Activated CD8-positive, alpha-beta memory T cell treated with anti-CD3 and anti-CD28 coated beads, Interleukin-2, amount 50 U/mL, for 1 hour (primary cell): ENCODE measurements around the gene ALDH5A1.

ENCODE experiments used
- DNase-seq: peaks from one replicate; pipeline ENCODE4 v3.0.0-alpha.2; 2020; ENCODE audit errors: extremely low read depth

ALDH5A1 gene

GRCh38 chr6:24494821-24495795 lies at the start of gene ALDH5A1:
Gene ALDH5A1, plus strand, starts transcription at chr6:24494969. Its CDS starts 28 bp downstream, at chr6:24494997.
- peak; percentile 28 for DNase-seq

GRCh38 chr6:24445704-24446103 lies 49.1 kb upstream of the ALDH5A1 start:
- no peak for DNase-seq

- no peak for DNase-seq
Measured at GRCh38 chr6:24446670-24447069, 48.1 kb upstream of the ALDH5A1 start.

- no peak for DNase-seq
Measured at GRCh38 chr6:24448396-24448795, 46.4 kb upstream of the ALDH5A1 start.

GRCh38 chr6:24448828-24449525 lies 45.8 kb upstream of the ALDH5A1 start:
- no peak for DNase-seq

- DNase-seq, result no peak
Measured at GRCh38 chr6:24451581-24452388, 43.0 kb upstream of the ALDH5A1 start.

- no peak for DNase-seq
Measured at GRCh38 chr6:24453921-24454320, 40.8 kb upstream of the ALDH5A1 start.

GRCh38 chr6:24454452-24454851 lies 40.3 kb upstream of the ALDH5A1 start:
- DNase-seq, result no peak

GRCh38 chr6:24455061-24455460 lies 39.7 kb upstream of the ALDH5A1 start:
- no peak for DNase-seq

- no peak for DNase-seq
Measured at GRCh38 chr6:24458134-24458533, 36.6 kb upstream of the ALDH5A1 start.

GRCh38 chr6:24458941-24459340 lies 35.8 kb upstream of the ALDH5A1 start:
- DNase-seq, result no peak

- DNase-seq, result no peak
Measured at GRCh38 chr6:24460966-24461365, 33.8 kb upstream of the ALDH5A1 start.

- DNase-seq, result no peak
Measured at GRCh38 chr6:24464253-24465038, 30.3 kb upstream of the ALDH5A1 start.

GRCh38 chr6:24469811-24470210 lies 25.0 kb upstream of the ALDH5A1 start:
- no peak for DNase-seq

- DNase-seq, result no peak
Measured at GRCh38 chr6:24472181-24472580, 22.6 kb upstream of the ALDH5A1 start.

GRCh38 chr6:24476631-24477030 lies 18.1 kb upstream of the ALDH5A1 start:
- no peak for DNase-seq

GRCh38 chr6:24477070-24477469 lies 17.7 kb upstream of the ALDH5A1 start:
- no peak for DNase-seq

GRCh38 chr6:24478903-24479302 lies 15.9 kb upstream of the ALDH5A1 start:
- DNase-seq, result no peak

- DNase-seq, result no peak
Measured at GRCh38 chr6:24480705-24481104, 14.1 kb upstream of the ALDH5A1 start.

- DNase-seq, result no peak
Measured at GRCh38 chr6:24481449-24481848, 13.3 kb upstream of the ALDH5A1 start.

GRCh38 chr6:24484657-24485323 lies 10.0 kb upstream of the ALDH5A1 start:
- DNase-seq, result no peak
